Raji (cell line): ENCODE measurements around the gene UTS2R.

Experiments used
- POLR2A ChIP-seq: IDR thresholded peaks from 2 replicates; pipeline ENCODE4 v1.6.1; 2011; ENCODE audit warnings: low read depth, low read length, control low read depth; ENCODE audit not compliant: insufficient read depth

UTS2R gene

GRCh38 chr17:82416771-82417170, 45.2 kb downstream of the UTS2R start:
- no peak for TF ChIP-seq POLR2A

- TF ChIP-seq POLR2A, result peak; percentile 84; the same call in 1 of the 2 replicates
Measured at GRCh38 chr17:82418001-82418986, 46.7 kb downstream of the UTS2R start, which contains the start of the genes HEXD and OGFOD3. TSS of gene HEXD (plus strand) at chr17:82418347. CDS start at chr17:82419800, 1,453 bp downstream. TSS of gene OGFOD3 (minus strand) at chr17:82418586. CDS start at chr17:82418485, 101 bp downstream.

GRCh38 chr17:82419540-82419939, 48.0 kb downstream of the UTS2R start:
- TF ChIP-seq POLR2A, result no peak

GRCh38 chr17:82424001-82424862, 52.7 kb downstream of the UTS2R start:
- TF ChIP-seq POLR2A, result no peak

GRCh38 chr17:82424863-82425159, 53.2 kb downstream of the UTS2R start:
- no peak for TF ChIP-seq POLR2A
